Activated T-cell treated with anti-CD3 and anti-CD28 coated beads for 48 hours (primary cell): ENCODE results near the gene CLPSL1.

Source experiments
- DNase-seq: peaks from one replicate; pipeline ENCODE4 v3.0.0-alpha.2; 2020; ENCODE audit warnings: low read depth

CLPSL1 gene

DNA sequence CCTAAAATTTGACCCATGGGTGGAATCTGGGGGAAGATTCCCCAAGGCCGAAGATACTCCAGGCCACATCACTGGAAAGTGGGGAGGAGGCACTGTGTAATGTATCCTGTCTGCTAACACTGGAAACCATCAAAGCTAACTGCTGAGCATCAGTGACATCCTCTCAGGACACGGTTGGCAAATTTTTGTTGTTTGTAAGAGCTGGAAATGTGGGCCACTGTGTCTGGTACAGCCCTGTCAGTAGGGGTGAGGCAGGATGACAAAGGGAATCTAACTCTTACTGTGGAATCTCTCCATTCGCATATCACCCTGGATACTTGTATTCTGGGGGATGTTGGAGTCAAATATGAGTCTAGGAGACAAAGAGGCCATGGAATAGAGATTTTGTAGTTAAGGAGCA is 21.4 kb upstream of the CLPSL1 start:
- no peak for DNase-seq

DNA sequence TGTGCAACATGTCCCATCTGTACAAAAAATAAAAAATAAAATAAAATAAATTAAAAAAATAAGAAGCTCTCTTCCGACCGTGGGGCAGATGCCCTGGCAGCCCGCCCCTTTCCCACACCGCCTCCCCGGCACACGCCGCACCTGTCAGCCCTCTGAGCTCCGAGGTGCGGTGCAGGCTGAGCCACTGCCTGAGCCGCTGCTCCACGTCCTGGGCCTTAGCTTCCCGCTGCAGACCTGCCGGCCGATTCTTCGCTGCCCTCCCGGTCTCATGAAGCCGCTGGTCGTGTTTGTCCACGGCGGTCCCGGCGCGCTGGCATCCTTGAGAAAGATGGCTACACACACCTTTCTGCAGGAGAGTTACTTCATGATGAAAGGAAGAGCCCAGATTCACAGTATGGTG is 15.1 kb upstream of the CLPSL1 start:
- DNase-seq, result no peak

DNA sequence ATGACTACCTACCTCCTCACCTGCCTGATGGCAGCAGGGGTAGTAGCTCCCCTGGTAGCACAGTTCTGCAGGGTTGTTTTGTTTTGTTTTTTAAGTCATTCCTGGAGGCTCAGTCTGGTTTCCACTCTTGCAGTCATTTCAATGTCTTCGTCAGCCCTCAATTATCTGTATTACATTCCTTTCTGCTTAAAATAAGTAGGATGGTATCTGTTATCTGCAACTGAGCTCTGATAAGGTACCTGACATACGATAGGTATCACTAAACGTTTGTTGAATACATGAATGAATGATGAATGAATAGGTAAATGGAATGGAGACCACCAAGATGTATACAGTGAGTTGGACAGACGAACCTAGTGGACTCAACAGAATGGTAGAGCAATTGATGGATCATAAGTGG is 11.6 kb upstream of the CLPSL1 start:
- no peak for DNase-seq

DNA sequence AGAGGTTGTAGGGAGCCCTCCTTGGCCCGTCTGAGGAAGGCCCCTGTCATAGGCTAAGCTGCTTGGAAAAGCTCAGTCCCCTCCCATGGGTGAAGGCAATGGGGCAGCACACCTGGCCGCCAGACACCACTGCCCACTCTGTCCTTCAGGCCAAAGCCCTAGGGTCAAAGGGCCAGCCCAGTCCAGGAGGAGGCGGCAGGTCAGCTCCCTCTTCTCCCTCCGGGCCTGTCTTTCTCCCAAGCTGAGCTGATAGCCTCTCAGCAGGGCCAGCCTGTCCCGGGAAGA is 9.5 kb upstream of the CLPSL1 start:
- no peak for DNase-seq

DNA sequence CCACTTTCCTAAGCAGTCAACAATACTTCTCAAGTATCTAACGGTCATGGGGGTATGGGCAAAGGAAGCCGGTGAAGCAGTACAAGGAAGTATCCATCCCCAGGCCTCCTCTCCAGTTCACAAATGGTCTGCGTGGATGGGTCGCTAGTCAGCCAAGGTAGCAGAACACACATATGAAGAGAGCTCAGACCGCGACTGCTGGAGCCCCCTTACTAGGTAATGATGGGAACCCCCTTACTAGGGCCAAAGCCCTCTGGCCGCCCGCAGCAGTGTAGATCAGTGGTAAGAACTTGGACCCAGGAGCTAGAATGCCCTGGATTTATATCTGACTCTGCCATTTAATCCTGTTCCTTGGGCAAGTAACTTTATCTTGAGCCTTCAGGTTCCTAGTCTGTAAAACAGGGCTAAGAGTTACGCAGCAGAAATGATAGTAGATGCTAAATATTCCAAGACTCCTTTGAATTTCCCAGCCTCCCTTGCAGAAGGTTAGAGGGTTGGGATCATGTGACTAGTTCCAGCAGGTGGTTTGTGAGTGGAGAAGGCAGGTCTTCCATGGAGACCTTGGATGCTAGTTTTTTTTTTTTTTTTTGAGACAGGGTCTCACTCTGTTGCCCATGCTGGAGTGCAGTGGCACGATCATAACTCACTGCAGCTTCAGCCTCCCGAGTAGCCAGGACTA is 6.6 kb upstream of the CLPSL1 start:
- DNase-seq, result no peak

DNA sequence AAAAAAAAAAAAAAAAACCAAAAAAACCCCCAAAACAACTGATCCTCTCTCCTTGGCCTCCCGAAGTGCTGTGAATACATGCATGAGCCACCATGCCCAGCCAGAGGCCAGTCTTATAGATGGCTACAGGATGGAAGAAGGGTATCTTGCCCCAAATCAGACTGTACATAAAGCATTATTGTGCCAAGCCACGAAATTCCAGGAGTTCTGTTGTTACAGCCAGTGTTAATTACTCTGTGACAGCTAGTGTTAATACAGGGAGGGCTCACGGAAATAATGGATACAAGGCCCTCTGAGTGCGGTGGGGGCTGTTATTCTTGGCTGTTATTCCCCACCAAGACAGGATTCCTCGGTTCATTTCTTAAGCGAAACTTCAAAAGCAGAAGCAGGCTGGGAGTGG is 5.8 kb upstream of the CLPSL1 start:
- no peak for DNase-seq

DNA sequence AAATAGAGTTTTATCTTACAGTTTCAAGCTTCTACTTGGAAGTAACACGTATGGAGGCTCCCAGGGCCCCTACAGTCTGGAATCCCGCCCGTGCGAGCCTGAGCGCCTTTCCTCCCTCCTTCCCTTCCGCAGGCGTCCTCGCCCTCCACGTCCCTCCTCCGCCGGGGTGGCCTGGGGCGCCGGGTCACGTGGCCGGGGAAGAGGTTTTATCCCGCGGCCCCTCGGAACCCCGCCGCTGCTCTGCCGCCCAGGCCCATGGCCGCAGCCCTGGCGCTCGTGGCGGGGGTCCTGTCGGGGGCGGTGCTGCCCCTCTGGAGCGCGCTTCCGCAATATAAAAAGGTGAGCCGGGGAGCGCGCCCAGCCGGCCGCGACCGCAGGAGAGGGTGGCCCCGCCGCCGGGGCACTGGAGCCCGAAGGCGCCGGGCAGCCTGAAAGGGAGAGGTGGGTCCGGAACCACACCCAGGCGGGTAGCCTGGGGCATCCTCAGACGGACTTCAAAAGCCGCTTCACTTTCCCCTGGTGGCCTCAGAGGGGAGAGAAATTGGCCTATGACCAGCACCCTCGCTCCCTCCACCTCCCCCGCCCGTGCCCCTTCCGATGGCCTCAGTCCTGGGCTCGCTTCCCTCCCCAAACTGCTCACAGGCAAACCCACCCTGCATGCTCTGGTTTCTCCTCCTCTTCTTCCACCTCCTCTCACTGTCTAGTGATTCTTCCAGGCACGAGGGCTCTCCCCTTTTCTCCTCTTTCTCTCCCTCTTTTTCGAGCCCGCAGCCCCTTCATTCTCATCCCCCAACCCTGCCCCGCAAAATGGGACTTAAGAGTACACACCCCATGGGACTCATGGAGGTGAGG is 4.2 kb upstream of the CLPSL1 start, which contains the start of gene CLPSL2:
TSS of gene CLPSL2 (plus strand) at position 235 of the 852 bp plus-strand sequence. CDS start at position 256, 21 bp downstream.
- no peak for DNase-seq

DNA sequence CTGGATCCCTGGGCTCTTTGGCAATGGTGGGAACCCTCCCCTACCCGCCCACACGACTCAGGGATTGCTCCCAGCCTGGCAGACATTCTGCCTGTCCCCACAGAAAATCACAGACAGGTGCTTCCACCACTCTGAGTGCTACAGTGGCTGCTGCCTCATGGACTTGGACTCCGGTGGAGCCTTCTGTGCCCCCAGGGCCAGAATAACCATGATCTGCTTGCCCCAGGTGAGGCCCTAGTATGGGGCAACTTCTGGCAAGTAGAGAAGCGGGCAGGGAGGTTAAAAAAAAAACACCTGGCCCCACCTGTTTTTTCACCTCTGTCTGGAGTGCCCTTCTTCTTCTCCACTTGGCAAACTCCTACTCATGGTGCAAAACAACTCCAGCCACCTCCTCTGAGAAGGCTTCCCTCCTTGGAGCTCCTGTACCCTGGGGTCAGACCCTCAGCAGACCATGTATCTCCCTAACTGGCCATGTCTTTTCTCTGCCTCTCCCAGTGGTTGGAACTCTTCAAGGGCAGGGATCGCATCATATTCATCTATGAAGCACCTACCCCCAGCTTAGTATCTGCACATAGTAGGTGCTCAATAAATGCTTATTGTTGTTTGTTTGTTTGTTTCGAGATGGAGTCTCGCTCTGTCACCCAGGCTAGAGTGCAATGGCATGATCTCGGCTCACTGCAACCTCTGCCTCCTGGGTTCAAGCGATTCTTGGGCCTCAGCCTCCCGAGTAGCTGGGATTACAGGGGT is 3.3 kb upstream of the CLPSL1 start:
- no peak for DNase-seq

DNA sequence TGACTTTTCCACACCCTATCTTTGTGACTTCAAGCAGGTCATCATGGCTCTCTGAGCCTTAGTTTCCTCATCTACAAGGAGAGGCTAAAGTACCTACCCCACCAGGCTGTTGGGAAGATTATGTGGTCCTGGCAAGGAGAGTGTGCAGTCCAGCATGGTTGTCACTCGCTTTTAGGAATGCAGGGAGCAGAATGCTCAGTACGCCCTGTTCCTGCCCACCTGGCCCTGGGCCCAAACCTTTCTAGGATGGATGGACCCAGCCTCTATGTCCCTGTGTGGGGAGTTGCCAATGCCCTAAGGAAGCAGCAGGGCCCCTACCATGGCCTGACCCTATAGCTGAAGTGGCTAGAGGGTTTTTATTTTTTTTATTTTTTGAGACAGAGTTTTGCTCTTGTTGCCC is 2.4 kb upstream of the CLPSL1 start:
- no peak for DNase-seq

DNA sequence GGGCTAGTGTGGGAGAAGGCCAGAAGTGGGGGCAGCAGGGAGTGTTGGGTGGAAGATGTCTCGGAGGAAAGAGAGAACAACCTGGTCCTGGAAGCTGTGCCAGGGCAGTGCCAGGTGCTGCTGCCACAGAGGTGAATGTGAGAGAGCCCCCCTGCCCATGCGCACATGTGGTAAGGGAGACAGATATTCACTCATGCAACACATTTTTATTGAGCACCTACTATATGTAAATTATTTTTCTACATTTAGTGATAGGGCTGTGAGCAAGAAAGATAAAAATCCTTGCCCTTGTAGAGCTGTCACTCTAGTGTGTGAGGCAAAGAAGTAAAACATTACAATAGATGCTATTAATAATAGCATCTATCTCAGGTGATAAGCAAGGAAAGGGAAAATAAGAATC is 471 bp downstream of the CLPSL1 start:
- DNase-seq, result no peak

DNA sequence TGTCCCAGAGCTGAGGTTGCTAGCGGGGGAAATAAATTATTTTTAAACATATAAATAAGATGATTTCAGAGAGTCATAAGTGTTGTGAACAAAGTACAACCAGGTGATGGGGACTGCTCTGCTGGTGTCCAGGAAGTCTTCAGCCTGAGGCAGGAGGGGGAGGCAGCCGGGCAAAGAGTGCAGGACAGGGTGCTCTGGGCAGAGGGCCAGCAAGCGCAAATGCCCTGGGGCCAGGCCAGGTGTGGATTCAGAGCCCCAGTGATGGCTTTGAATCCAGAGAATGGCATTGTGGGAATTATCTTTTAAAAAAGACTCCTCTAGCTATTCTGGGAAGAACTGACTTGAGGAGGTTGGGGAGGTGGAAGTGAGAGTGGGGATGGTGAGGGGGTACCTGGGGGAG is 1.6 kb downstream of the CLPSL1 start:
- DNase-seq, result no peak

DNA sequence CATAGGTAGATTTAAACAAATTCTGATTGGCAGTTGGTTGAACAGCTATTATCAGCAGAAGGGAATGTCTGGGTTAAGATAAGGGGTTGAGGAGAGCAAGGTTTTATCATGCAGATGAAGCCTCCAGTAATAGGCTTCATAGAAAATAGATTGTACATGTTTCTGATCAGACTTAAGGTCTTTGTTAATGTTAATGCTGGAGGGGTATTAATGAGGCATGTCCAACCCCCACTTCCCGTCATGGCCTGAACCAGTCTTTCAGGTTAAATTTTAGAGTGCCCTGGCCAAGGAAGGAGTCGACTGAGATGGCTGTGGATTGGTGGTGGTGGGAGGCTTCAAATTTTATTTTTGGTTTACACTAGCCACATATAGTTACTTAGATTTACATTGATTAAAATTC is 3.4 kb downstream of the CLPSL1 start:
- DNase-seq, result no peak

DNA sequence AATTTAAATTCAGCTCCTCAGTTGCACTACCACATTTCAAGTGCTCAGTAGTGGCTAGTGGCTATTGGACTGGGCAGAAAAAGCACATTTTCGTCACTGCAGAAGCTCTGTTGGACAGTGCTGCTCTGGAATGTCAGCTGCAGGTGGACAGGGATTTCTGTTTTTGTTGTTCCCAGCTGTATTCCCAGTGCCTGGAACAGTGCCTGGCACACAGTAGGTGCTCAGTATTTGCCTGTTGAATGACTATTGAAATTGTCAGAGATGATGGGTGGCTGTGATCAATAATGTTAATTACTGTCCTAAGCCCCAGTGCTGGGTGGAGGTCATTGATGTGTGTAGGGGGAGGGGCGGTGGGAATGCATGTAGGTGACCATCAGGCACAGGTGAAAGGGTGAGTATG is 5.5 kb downstream of the CLPSL1 start:
- no peak for DNase-seq

DNA sequence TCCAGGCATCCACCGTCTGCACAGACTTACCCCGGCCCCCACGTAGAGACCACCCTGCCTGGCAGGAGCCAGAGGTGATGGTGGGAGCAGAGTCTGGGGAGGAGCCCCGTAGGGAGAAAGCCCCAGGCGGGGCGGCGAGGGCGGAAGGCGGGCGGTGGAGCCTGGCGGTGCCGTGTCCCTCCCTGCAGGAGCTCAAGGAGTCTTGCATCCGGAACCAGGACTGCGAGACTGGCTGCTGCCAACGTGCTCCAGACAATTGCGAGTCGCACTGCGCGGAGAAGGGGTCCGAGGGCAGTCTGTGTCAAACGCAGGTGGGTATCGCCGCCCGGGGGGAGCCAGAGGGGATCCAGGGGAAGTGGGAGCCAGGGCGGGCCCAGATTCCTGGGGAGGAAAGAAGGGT is 6.0 kb downstream of the CLPSL1 start:
- DNase-seq, result no peak

DNA sequence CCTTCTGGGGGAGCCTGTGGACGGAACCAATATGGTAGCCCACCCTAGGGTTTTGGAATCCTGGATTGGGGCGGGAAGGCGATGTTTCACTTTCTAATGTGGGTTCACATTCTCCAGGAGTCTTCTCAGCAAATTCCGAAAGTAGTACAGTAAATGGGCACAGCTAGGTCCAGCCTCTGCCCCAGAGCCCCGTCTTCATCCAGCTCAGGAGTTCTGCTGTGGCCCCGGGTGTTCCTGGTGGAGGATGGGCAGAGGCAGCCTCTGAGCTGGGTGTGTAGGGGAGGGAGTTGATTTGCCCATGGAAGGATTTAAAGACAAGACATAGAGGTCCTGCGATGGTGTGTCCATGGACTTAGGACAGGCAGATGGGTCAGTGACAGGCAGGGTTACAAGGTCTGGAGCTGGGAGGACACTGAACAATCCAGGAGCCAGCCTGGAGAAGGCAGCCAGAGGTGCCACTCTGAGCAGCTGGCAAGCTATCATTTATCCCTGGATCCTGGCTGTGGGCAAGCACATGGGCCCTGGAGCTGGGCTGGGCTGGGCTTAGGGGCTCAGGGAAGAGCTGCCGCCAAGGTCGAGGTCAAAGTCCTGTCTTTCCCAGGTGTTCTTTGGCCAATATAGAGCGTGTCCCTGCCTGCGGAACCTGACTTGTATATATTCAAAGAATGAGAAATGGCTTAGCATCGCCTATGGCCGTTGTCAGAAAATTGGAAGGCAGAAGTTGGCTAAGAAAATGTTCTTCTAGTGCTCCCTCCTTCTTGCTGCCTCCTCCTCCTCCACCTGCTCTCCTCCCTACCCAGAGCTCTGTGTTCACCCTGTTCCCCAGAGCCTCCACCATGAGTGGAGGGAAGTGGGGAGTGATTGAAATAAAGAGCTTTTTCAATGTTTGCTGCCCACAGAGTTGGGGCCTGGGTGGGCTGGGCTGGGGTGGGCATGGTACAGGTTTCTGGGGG is 6.7 kb downstream of the CLPSL1 start:
- DNase-seq, result no peak

DNA sequence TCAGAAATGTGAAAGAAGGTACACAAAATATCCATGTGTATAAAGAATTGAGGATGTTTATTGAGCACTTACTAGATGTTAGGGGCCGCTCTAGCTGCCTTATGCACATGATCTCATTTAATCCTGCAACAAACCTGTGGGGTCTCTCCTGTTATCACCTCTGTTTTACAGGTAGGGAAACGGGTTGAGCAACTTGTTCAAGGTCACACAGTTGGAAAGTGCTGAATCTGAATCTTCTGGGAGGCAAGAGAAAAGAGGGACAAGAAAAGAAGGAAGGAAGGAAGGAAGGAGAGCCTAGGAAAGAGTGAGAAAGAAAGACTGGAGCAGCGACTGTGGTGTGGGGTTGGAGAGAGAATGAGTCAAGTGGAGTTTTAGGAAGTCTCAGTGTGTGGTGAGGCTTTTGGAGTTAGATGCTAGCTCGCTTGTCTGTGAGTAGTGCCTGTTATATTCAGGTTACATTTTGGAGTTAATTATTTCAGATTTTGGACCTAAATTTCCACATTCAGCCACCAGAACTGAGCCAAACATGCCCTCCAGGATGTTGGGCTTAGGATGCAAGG is 7.7 kb downstream of the CLPSL1 start:
- no peak for DNase-seq

DNA sequence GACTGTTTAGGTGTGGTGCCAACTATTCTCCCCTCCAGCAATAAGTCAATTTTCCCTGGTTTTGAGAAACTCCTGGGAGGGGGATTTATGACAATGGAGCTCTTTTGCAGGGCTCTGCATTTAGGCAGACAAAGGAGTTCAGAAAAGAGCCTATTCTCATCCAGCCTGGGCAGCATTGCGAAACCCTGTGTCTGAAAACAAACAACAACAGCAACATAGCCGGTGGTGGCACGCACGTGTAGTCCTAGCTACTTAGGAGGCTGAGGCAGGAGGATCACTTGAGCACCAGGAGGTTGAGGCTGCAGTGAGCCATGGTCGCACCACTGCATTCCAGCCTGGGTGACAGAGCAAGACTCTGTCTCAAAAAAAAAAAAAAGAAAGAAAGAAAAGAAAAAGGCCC is 9.9 kb downstream of the CLPSL1 start:
- DNase-seq, result no peak

DNA sequence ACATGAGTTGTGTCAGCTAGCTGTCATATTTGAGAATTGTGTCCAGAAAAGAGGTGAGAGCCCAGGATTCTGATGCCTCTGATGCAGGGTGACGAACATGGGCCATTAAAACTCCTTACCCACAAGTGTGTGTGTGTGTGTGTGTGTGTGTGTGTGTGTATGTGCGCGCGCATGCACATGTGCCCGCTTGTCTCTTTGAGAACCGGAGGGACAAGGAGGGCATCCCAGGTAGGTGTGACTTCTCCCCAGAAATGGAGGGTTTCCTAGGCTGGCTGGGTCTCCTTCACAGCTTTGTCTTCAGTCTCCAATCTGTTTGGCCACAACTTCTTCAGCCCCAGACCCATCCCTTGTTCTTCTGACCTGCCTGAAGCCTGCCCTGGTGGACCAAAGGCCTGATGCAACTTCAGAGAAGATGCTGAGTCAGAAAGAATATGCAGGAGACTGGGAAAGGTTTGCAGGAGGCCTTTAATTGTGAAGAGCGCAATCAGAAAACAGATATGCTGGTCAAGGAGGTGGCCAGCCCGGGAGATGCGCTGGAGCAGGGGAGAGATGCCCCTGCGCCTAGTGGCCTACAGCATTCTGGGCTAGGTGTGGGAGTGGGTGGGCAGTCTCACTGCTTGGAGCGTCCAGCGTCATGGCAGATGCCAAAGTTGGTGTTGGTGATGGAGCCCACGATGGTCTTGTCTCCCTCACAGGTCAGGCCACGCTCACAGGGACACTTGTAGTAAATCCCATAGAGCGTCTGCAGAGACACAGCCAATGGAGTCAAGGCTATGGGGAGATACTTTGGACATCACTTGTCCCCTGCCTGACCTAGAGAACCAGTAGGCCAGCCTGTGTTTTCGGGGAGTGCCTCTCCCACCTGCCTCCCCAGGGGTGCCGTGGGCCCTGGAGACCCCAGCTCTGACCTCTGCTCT is 14.0 kb downstream of the CLPSL1 start:
- DNase-seq, result no peak

DNA sequence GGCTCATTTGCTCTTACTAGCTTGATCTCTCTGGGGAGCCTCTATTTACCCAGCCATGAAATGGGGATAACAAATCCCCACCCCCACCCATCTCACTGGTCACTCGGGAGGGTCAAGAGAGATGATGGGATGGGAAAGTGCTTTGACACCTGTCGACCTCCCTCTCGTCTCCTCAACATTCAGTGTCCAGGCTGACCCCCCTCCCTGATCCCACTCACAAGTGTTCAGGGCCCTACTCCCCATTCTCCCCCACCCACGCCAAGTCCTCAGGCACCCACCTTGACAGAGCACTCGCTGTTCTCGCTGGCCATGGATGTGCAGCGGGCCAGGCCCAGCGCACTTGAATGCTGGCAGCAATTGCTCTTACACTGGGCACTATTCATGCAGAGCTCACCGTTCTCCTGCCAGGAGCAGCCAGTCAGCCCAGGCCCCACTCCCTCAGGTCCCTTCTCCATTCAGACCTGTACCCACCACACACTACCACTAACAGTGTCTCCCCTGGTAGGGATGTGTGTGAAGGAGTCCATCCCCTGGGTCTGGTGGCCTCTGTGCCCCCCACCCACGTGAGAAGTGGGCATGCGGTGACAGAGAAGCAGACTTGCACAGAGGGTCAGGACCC is 14.7 kb downstream of the CLPSL1 start:
- no peak for DNase-seq

DNA sequence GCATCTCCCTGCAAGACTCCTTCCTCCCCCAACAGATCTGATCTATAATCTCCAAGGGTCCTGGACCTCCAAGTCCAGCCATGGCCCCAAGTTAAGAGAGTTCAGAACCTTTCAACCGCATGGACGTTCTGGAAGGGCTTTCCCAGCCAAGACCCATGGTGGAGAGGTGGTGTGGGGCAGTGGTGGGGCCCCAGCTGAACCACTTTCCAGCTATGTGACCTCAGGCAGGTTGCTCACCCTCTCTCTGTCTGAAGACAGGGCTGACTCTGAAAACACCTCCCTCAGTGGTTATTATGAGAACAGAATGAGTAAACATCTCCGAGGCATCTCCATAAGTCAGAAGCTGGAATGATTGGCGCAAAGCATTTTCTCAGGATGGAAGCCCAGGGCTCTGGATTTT is 15.4 kb downstream of the CLPSL1 start:
- DNase-seq, result no peak
